Stimulated activated CD8-positive, alpha-beta memory T cell treated with anti-CD3 and anti-CD28 coated beads, Interleukin-15, amount 100 ng/mL, for 4 hours (primary cell): Measurements from ENCODE around the gene STATH.
"Not testable (repeated sequence)": the region's sequence is repeated elsewhere in the genome, so short reads cannot be mapped to it uniquely, and the experiment has no call there.

Experiments
- DNase-seq, 2 donors: peaks; one replicate each; pipeline ENCODE4 v3.0.0-alpha.2; 2020; ENCODE audit warnings: low read depth in 2 of 2

Gene STATH

GRCh38 chr4:69995526-69996016 lies at the start of gene STATH:
Gene STATH, plus strand, starts transcription at chr4:69995966. Its CDS starts 2,472 bp downstream, at chr4:69998438.
- DNase-seq = no peak

GRCh38 chr4:69951602-69952001 lies 44.2 kb upstream of the STATH start:
- DNase-seq = no peak

- no peak for DNase-seq
Observed at GRCh38 chr4:69957209-69957608, 38.6 kb upstream of the STATH start.

- no peak for DNase-seq
Observed at GRCh38 chr4:69965628-69966027, 30.1 kb upstream of the STATH start, which contains the start of gene CSN2. Gene CSN2, minus strand, starts transcription at chr4:69965728. Its CDS starts 4,733 bp downstream, at chr4:69960995.

GRCh38 chr4:69970071-69970470 lies 25.7 kb upstream of the STATH start:
- no peak for DNase-seq

- DNase-seq = no peak
Observed at GRCh38 chr4:69974631-69975030, 21.1 kb upstream of the STATH start.

- no peak for DNase-seq
Observed at GRCh38 chr4:69977582-69977981, 18.2 kb upstream of the STATH start.

GRCh38 chr4:69984030-69984443 lies 11.7 kb upstream of the STATH start:
- no peak for DNase-seq

GRCh38 chr4:69986663-69987062 lies 9.1 kb upstream of the STATH start:
- DNase-seq = no peak

GRCh38 chr4:69991016-69991415 lies 4.8 kb upstream of the STATH start:
- DNase-seq = no peak

GRCh38 chr4:69994782-69995181 lies 984 bp upstream of the STATH start:
- DNase-seq = no peak

GRCh38 chr4:69999420-69999819 lies 3.7 kb downstream of the STATH start:
- DNase-seq = no peak

GRCh38 chr4:70000711-70001110 lies 4.9 kb downstream of the STATH start:
- no peak for DNase-seq

- no peak for DNase-seq
Observed at GRCh38 chr4:70002507-70002906, 6.7 kb downstream of the STATH start.

GRCh38 chr4:70008771-70009170 lies 13.0 kb downstream of the STATH start:
- no peak for DNase-seq

- DNase-seq = not testable (repeated sequence)
Observed at GRCh38 chr4:70019006-70019405, 23.2 kb downstream of the STATH start.

GRCh38 chr4:70023218-70023617 lies 27.5 kb downstream of the STATH start:
- no peak for DNase-seq

GRCh38 chr4:70027011-70027410 lies 31.2 kb downstream of the STATH start:
- DNase-seq = no peak

- not testable (repeated sequence) for DNase-seq
Observed at GRCh38 chr4:70028159-70028558, 32.4 kb downstream of the STATH start, which contains the start of gene HTN3. Gene HTN3, plus strand, starts transcription at chr4:70028459. Its CDS starts 2,282 bp downstream, at chr4:70030741.

GRCh38 chr4:70037559-70037958 lies 41.8 kb downstream of the STATH start:
- not testable (repeated sequence) for DNase-seq

- not testable (repeated sequence) for DNase-seq
Observed at GRCh38 chr4:70039928-70040327, 44.2 kb downstream of the STATH start.

GRCh38 chr4:70041652-70042286 lies 46.0 kb downstream of the STATH start:
- DNase-seq = no peak

- DNase-seq = not testable (repeated sequence)
Observed at GRCh38 chr4:70050138-70050537, 54.4 kb downstream of the STATH start, which contains the start of gene HTN1. Gene HTN1, plus strand, starts transcription at chr4:70050438. Its CDS starts 2,639 bp downstream, at chr4:70053077.
